IMR-90 (cell line): ENCODE results near the gene SUN1.

Experiments
- BHLHE40 ChIP-seq: fragments of 150-350 bp; IDR thresholded peaks from 2 replicates; pipeline ENCODE4 v1.6.1; 2016; ENCODE audit warnings: mild to moderate bottlenecking, low read depth, low read length
- CEBPB ChIP-seq: IDR thresholded peaks from 2 replicates; pipeline ENCODE4 v1.6.1; 2012; ENCODE audit warnings: low read depth, low read length, improper control_type of control experiment
- CHD1 ChIP-seq: IDR thresholded peaks from 2 replicates; pipeline ENCODE4 v1.6.1; 2012; ENCODE audit warnings: low read depth, low read length, improper control_type of control experiment
- CTCF ChIP-seq: conservative IDR thresholded peaks from 2 replicates; pipeline ENCODE4 v1.5.1; 2012; ENCODE audit warnings: mild to moderate bottlenecking, low read depth, low read length, improper control_type of control experiment
- FOS ChIP-seq: fragments of 150-350 bp; IDR thresholded peaks from 2 replicates; pipeline ENCODE4 v1.6.1; 2016; ENCODE audit warnings: low read depth, low read length
- MAFK ChIP-seq: IDR thresholded peaks from 2 replicates; pipeline ENCODE4 v1.6.1; 2012; ENCODE audit warnings: low read depth, low read length, improper control_type of control experiment
- POLR2A ChIP-seq: IDR thresholded peaks from 2 replicates; pipeline ENCODE4 v1.6.1; 2012; ENCODE audit warnings: mild to moderate bottlenecking, low read depth, low read length
- RAD21 ChIP-seq: IDR thresholded peaks from 2 replicates; pipeline ENCODE4 v1.6.1; 2012; ENCODE audit warnings: low read length, improper control_type of control experiment
- RCOR1 ChIP-seq: IDR thresholded peaks from 2 replicates; pipeline ENCODE4 v1.6.1; 2012; ENCODE audit warnings: mild to moderate bottlenecking, low read length, improper control_type of control experiment; ENCODE audit not compliant: insufficient replicate concordance
- RFX5 ChIP-seq: IDR thresholded peaks from 2 replicates; pipeline ENCODE4 v1.8.0; 2012; ENCODE audit warnings: low read depth, mild to moderate bottlenecking, low read length, moderate library complexity
- SMC3 ChIP-seq: fragments of 150-350 bp; IDR thresholded peaks from 2 replicates; pipeline ENCODE4 v1.6.1; 2016; ENCODE audit warnings: low read depth, mild to moderate bottlenecking, antibody characterized with exemption, low read length, moderate library complexity

- TF ChIP-seq CTCF (no peak), CEBPB (no peak), POLR2A (no peak), MAFK (no peak), CHD1 (no peak), RCOR1 (no peak), FOS (no peak), BHLHE40 (no peak), RFX5 (no peak), SMC3 (no peak), RAD21 (no peak)
Observed at GRCh38 chr7:910931-911431, 78.7 kb downstream of the SUN1 start.
